Activated T-cell treated with anti-CD3 and anti-CD28 coated beads, Interleukin-2, amount 50 U/mL, for 72 hours (primary cell): ENCODE data around the gene CBLC. TPM values are rescaled to one million over a fixed set of nuclear protein-coding genes. Genes with fewer than 3 reads are reported as not detected.
A peak's percentile ranks its signal among the peaks of the same experiment; 100 is the strongest.

ENCODE experiments used
- ATAC-seq, 2 donors: fragments of 150-1000 bp; cut with Tn5 transposase; replicated peaks in 1 of 2; 2 replicates each; pipeline ENCODE4 v1.10.0; 2021; ENCODE audit warnings: moderate library complexity in 2 of 2, mild to moderate bottlenecking in 1 of 2
- DNase-seq, 2 donors: peaks; one replicate each; pipeline ENCODE4 v3.0.0; 2021 to 2022; ENCODE audit warnings: mixed read lengths in 1 of 2
- H3K27ac Mint-ChIP-seq: one replicate; pipeline ENCODE4 v1.8.0; 2022; ENCODE audit warnings: mild to moderate bottlenecking, moderate library complexity, mixed read lengths
- H3K27me3 Mint-ChIP-seq: one replicate; pipeline ENCODE4 v1.8.0; 2022; ENCODE audit warnings: low read depth, mixed read lengths
- H3K36me3 Mint-ChIP-seq, 2 donors: one replicate each; pipeline ENCODE4 v1.8.0; 2022; ENCODE audit warnings: mixed read lengths in 2 of 2, mild to moderate bottlenecking in 1 of 2; ENCODE audit not compliant: insufficient read depth in 2 of 2
- H3K4me1 Mint-ChIP-seq: one replicate; pipeline ENCODE4 v1.8.0; 2022; ENCODE audit warnings: low read depth, mixed read lengths
- H3K4me3 Mint-ChIP-seq, 2 donors: one replicate each; pipeline ENCODE4 v1.8.0; 2022; ENCODE audit warnings: mild to moderate bottlenecking in 2 of 2, mixed read lengths in 2 of 2, moderate library complexity in 2 of 2
- H3K9me3 Mint-ChIP-seq, 2 donors: one replicate each; pipeline ENCODE4 v1.8.0; 2022; ENCODE audit warnings: mixed read lengths in 2 of 2
- total RNA-seq, 2 donors: library from RNA; stranded (reverse); gene quantifications; one replicate each; pipeline ENCODE4 v1.2.3, GENCODE V29; 2022

The CBLC gene
- total RNA-seq, 2 donors from 2014 or later = not detected

GRCh38 chr19:44749994-44750393, 27.7 kb upstream of the CBLC start:
- peak overlapping the region; percentile 98 to 99 for H3K4me3 Mint-ChIP-seq
- H3K36me3 Mint-ChIP-seq = peaks cover 36 to 45% of the 10 kb centered on the region in 2 donors
- DNase-seq (no peak), ATAC-seq (no peak)
- H3K27ac Mint-ChIP-seq = peak overlapping the region; percentile 93
- no peaks in the 10 kb centered on the region for H3K9me3 Mint-ChIP-seq
- peaks cover 9% of the 10 kb centered on the region for H3K27me3 Mint-ChIP-seq
- peaks cover 74% of the 10 kb centered on the region for H3K4me1 Mint-ChIP-seq

GRCh38 chr19:44752123-44752815, 25.4 kb upstream of the CBLC start:
- Mint-ChIP-seq H3K27ac (peak overlapping the region; percentile 88), H3K27me3 (no peaks in the 10 kb centered on the region), H3K4me1 (peaks cover 65% of the 10 kb centered on the region), H3K9me3 (no peaks in the 10 kb centered on the region), H3K4me3 (peak overlapping the region; percentile 98 to 99), H3K36me3 (peaks cover 38 to 46% of the 10 kb centered on the region in 2 donors)
- no peak for DNase-seq
- no peak for ATAC-seq

- Mint-ChIP-seq H3K4me1 (peaks cover 60% of the 10 kb centered on the region), H3K27ac (peak overlapping the region; percentile 88), H3K27me3 (no peaks in the 10 kb centered on the region), H3K9me3 (no peaks in the 10 kb centered on the region), H3K36me3 (peaks cover 40 to 50% of the 10 kb centered on the region in 2 donors), H3K4me3 (peak overlapping the region; percentile 98 to 99)
- peak; percentile 82 to 85 for ATAC-seq
- peak; percentile 97 to 98 for DNase-seq
Measured at GRCh38 chr19:44752816-44753625, 24.7 kb upstream of the CBLC start.

- peaks cover 41 to 53% of the 10 kb centered on the region in 2 donors for H3K36me3 Mint-ChIP-seq
- DNase-seq (no peak), ATAC-seq (no peak)
- H3K4me3 Mint-ChIP-seq = peak overlapping the region; percentile 98 to 99
- H3K27ac Mint-ChIP-seq = peak overlapping the region; percentile 99
- H3K27me3 Mint-ChIP-seq = no peaks in the 10 kb centered on the region
- H3K4me1 Mint-ChIP-seq = peaks cover 65% of the 10 kb centered on the region
- no peaks in the 10 kb centered on the region for H3K9me3 Mint-ChIP-seq
Measured at GRCh38 chr19:44753626-44753931, 24.1 kb upstream of the CBLC start.

- H3K36me3 Mint-ChIP-seq = peaks cover 42 to 54% of the 10 kb centered on the region in 2 donors
- peak overlapping the region; percentile 99 for H3K27ac Mint-ChIP-seq
- peaks cover 67% of the 10 kb centered on the region for H3K4me1 Mint-ChIP-seq
- H3K4me3 Mint-ChIP-seq = peak overlapping the region; percentile 98 to 99
- peak; percentile 33 to 59 for ATAC-seq
- no peaks in the 10 kb centered on the region for H3K27me3 Mint-ChIP-seq
- no peaks in the 10 kb centered on the region for H3K9me3 Mint-ChIP-seq
- peak; percentile 90 to 92 for DNase-seq
Measured at GRCh38 chr19:44753932-44754749, 23.5 kb upstream of the CBLC start.

GRCh38 chr19:44754750-44755080, 23.0 kb upstream of the CBLC start:
- no peak for ATAC-seq
- H3K9me3 Mint-ChIP-seq = no peaks in the 10 kb centered on the region
- peaks cover 38 to 50% of the 10 kb centered on the region in 2 donors for H3K36me3 Mint-ChIP-seq
- peaks cover 68% of the 10 kb centered on the region for H3K4me1 Mint-ChIP-seq
- no peak for DNase-seq
- peak overlapping the region; percentile 99 for H3K27ac Mint-ChIP-seq
- H3K4me3 Mint-ChIP-seq = peak overlapping the region; percentile 98 to 99
- H3K27me3 Mint-ChIP-seq = no peaks in the 10 kb centered on the region

- Mint-ChIP-seq H3K36me3 (peaks cover 37 to 50% of the 10 kb centered on the region in 2 donors), H3K4me3 (peak overlapping the region; percentile 98 to 99), H3K27ac (peak overlapping the region; percentile 99), H3K27me3 (no peaks in the 10 kb centered on the region), H3K9me3 (no peaks in the 10 kb centered on the region), H3K4me1 (peaks cover 68% of the 10 kb centered on the region)
- ATAC-seq = no peak
- no peak for DNase-seq
Measured at GRCh38 chr19:44755219-44755618, 22.5 kb upstream of the CBLC start.

GRCh38 chr19:44756089-44756562, 21.6 kb upstream of the CBLC start:
- H3K36me3 Mint-ChIP-seq = peaks cover 38 to 49% of the 10 kb centered on the region in 2 donors
- H3K4me1 Mint-ChIP-seq = peaks cover 68% of the 10 kb centered on the region
- no peak for ATAC-seq
- H3K9me3 Mint-ChIP-seq = no peaks in the 10 kb centered on the region
- no peak for DNase-seq
- peak overlapping the region; percentile 12 to 99 for H3K4me3 Mint-ChIP-seq
- peak overlapping the region; percentile 99 for H3K27ac Mint-ChIP-seq
- H3K27me3 Mint-ChIP-seq = no peaks in the 10 kb centered on the region

- DNase-seq = no peak
- Mint-ChIP-seq H3K9me3 (no peaks in the 10 kb centered on the region), H3K27me3 (no peaks in the 10 kb centered on the region), H3K4me3 (no peak overlapping the region), H3K4me1 (peaks cover 59% of the 10 kb centered on the region), H3K27ac (no peak overlapping the region), H3K36me3 (peaks cover 35 to 39% of the 10 kb centered on the region in 2 donors)
- no peak for ATAC-seq
Measured at GRCh38 chr19:44757057-44757734, 20.5 kb upstream of the CBLC start.

- no peaks in the 10 kb centered on the region for H3K9me3 Mint-ChIP-seq
- H3K4me3 Mint-ChIP-seq = peak overlapping the region in 1 of 2 donors; percentile 3
- H3K4me1 Mint-ChIP-seq = peaks cover 52% of the 10 kb centered on the region
- H3K27ac Mint-ChIP-seq = peak overlapping the region; percentile 68
- peaks cover 29 to 32% of the 10 kb centered on the region in 2 donors for H3K36me3 Mint-ChIP-seq
- ATAC-seq (no peak), DNase-seq (no peak)
- H3K27me3 Mint-ChIP-seq = no peaks in the 10 kb centered on the region
Measured at GRCh38 chr19:44757735-44758505, 19.8 kb upstream of the CBLC start.

GRCh38 chr19:44758596-44758995, 19.1 kb upstream of the CBLC start:
- Mint-ChIP-seq H3K4me3 (peak overlapping the region in 1 of 2 donors; percentile 3), H3K9me3 (no peaks in the 10 kb centered on the region), H3K27ac (peak overlapping the region; percentile 68), H3K36me3 (peaks cover 29 to 30% of the 10 kb centered on the region in 2 donors), H3K4me1 (peaks cover 50% of the 10 kb centered on the region), H3K27me3 (no peaks in the 10 kb centered on the region)
- DNase-seq (no peak), ATAC-seq (no peak)
